HCT116 (cell line): Measurements from ENCODE around the gene CFAP119. TPM values are rescaled to one million over a fixed set of nuclear protein-coding genes. Genes with fewer than 3 reads are reported as not detected.

ENCODE experiments used
- ATAC-seq: fragments of 200-7000 bp; cut with Tn5 transposase; 2 replicates; pipeline ENCODE4 v1.9.1; 2020; ENCODE audit warnings: mild to moderate bottlenecking, moderate library complexity
- BruUV-seq: library from RNA; stranded (reverse); fragments of 400-500 nt; replicated peaks from 2 replicates; lab custom pipeline; 2021; lab: Mats Ljungman, UMichigan
- CTCF ChIA-PET: fragments of 300-600 bp; sonication (Branson Sonifier 250); formaldehyde crosslinking; loops from one replicate; lab custom pipeline; 2021; ENCODE audit warnings: antibody characterized with exemption; lab: Charles Lee
- POLR2A ChIA-PET: fragments of 300-600, 350-600 bp; sonication (Branson Sonifier 250); formaldehyde crosslinking; loops from one replicate; lab custom pipeline; 2021; ENCODE audit warnings: antibody characterized with exemption; lab: Charles Lee
- RAD21 ChIA-PET, 2 experiments: fragments of 300-600 bp; sonication (Branson Sonifier 250); formaldehyde crosslinking; loops; one replicate each; lab custom pipeline; 2023; ENCODE audit warnings: low total read pairs in 2 of 2; ENCODE audit not compliant: uncharacterized antibody in 2 of 2, unreplicated experiment in 2 of 2, low non-redundant PET in 1 of 2; lab: Charles Lee
- DNase-seq: peaks from one replicate; pipeline ENCODE4 v3.0.0-alpha.2; 2010; ENCODE audit warnings: low read depth, low spot score
- H2AFZ ChIP-seq: fragments of 200-600 bp; shearing (Covaris generic), sonication (generic); 2 replicates; pipeline ENCODE4 v1.6.1; 2017; ENCODE audit warnings: low read depth, mixed run types, mixed read lengths, antibody characterized with exemption, low read length; ENCODE audit not compliant: poor library complexity, severe bottlenecking
- H3K27ac ChIP-seq: 2 replicates; pipeline ENCODE4 v1.5.1; 2012; ENCODE audit warnings: low read depth, low read length
- H3K27me3 ChIP-seq: fragments of 200-600 bp; sonication (generic); 2 replicates; pipeline ENCODE4 v1.6.1; 2016; ENCODE audit warnings: mixed run types, low read length, mixed read lengths; ENCODE audit not compliant: insufficient read depth
- H3K36me3 ChIP-seq, 2 experiments: fragments of 200-500 bp in 1 of 2; fragments of 200-600 bp in 1 of 2; sonication (Bioruptor generic) in 1 of 2; sonication (generic) in 1 of 2; 2 replicates each; pipeline versions ENCODE4 v1.5.1 to v1.6.1; 2014 to 2016; ENCODE audit warnings: low read length in 2 of 2, inconsistent platforms in 1 of 2, mixed read lengths in 1 of 2, mixed run types in 1 of 2; ENCODE audit not compliant: insufficient read depth in 2 of 2, control insufficient read depth in 1 of 2
- H3K4me1 ChIP-seq, 2 experiments: fragments of 200-600 bp in 1 of 2; sonication (generic) in 1 of 2; 2 replicates each; pipeline versions ENCODE4 v1.5.1 to v1.6.1; 2012 to 2017; ENCODE audit warnings: low read length in 2 of 2, inconsistent platforms in 1 of 2, mild to moderate bottlenecking in 1 of 2, mixed read lengths in 1 of 2, mixed run types in 1 of 2, moderate library complexity in 1 of 2; ENCODE audit not compliant: insufficient read depth in 2 of 2, control insufficient read depth in 1 of 2
- H3K4me2 ChIP-seq: fragments of 200-600 bp; sonication (generic); 2 replicates; pipeline ENCODE4 v1.6.1; 2017; ENCODE audit warnings: mixed run types, low read length, mixed read lengths
- H3K4me3 ChIP-seq, 2 experiments: fragments of 200-600 bp in 1 of 2; sonication (generic) in 1 of 2; replicated peaks in 1 of 2; 2 replicates each; pipeline ENCODE4 v1.5.1; 2011 to 2016; ENCODE audit warnings: low read length in 2 of 2, control low read depth in 1 of 2, low read depth in 1 of 2, mild to moderate bottlenecking in 1 of 2, mixed read lengths in 1 of 2, mixed run types in 1 of 2
- H3K79me2 ChIP-seq: fragments of 200-600 bp; sonication (generic); 2 replicates; pipeline ENCODE4 v1.6.1; 2017; ENCODE audit warnings: mild to moderate bottlenecking, mixed run types, low read length, moderate library complexity, mixed read lengths; ENCODE audit not compliant: insufficient read depth
- H3K9ac ChIP-seq: fragments of 200-600 bp; sonication (generic); 2 replicates; pipeline ENCODE4 v1.6.1; 2016; ENCODE audit warnings: low read length, mixed read lengths
- H3K9me2 ChIP-seq: fragments of 200-600 bp; sonication (generic), shearing (Covaris generic); 2 replicates; pipeline ENCODE4 v1.6.1; 2017; ENCODE audit warnings: mixed run types, mild to moderate bottlenecking, moderate library complexity; ENCODE audit not compliant: insufficient read depth
- H3K9me3 ChIP-seq, 2 experiments: fragments of 200-500 bp in 1 of 2; fragments of 200-600 bp in 1 of 2; sonication (Bioruptor generic) in 1 of 2; sonication (generic) in 1 of 2; 2 replicates each; pipeline ENCODE4 v1.6.1; 2014 to 2017; ENCODE audit warnings: low read length in 2 of 2, mixed read lengths in 2 of 2, inconsistent platforms in 1 of 2, low read depth in 1 of 2, mild to moderate bottlenecking in 1 of 2, mixed run types in 1 of 2, moderate library complexity in 1 of 2; ENCODE audit not compliant: control insufficient read depth in 1 of 2, insufficient read depth in 1 of 2
- H4K20me1 ChIP-seq: fragments of 200-600 bp; sonication (generic), shearing (Covaris generic); 2 replicates; pipeline ENCODE4 v1.6.1; 2017; ENCODE audit warnings: mixed run types, mild to moderate bottlenecking, moderate library complexity; ENCODE audit not compliant: insufficient read depth
- CBX3 ChIP-seq: IDR thresholded peaks from 2 replicates; pipeline ENCODE4 v1.6.1; 2012; ENCODE audit warnings: low read depth
- CEBPB ChIP-seq: IDR thresholded peaks from 2 replicates; pipeline ENCODE4 v1.6.1; 2012; ENCODE audit warnings: low read depth
- ELF1 ChIP-seq: IDR thresholded peaks from 2 replicates; pipeline ENCODE4 v1.6.1; 2012; ENCODE audit warnings: low read depth, borderline replicate concordance
- EZH2 ChIP-seq: fragments of 200-600 bp; sonication (generic); IDR thresholded peaks from 2 replicates; pipeline ENCODE4 v1.6.1; 2017; ENCODE audit warnings: antibody characterized with exemption, mixed run types
- EZH2phosphoT487 ChIP-seq: fragments of 200-600 bp; IDR thresholded peaks from 2 replicates; pipeline ENCODE4 v1.6.1; 2018; ENCODE audit warnings: antibody characterized with exemption, borderline replicate concordance
- JUND ChIP-seq: IDR thresholded peaks from 2 replicates; pipeline ENCODE4 v1.6.1; 2012
- POLR2A ChIP-seq: IDR thresholded peaks from 2 replicates; pipeline ENCODE4 v1.7.0; 2011; ENCODE audit warnings: borderline replicate concordance; ENCODE audit not compliant: insufficient read depth, insufficient read length; ENCODE audit errors: extremely low read depth
- POLR2AphosphoS5 ChIP-seq: IDR thresholded peaks from 2 replicates; pipeline ENCODE4 v1.6.1; 2011; ENCODE audit warnings: mild to moderate bottlenecking, low read depth, low read length, moderate library complexity
- SIN3A ChIP-seq: IDR thresholded peaks from 2 replicates; pipeline ENCODE4 v1.6.1; 2012; ENCODE audit warnings: low read depth
- SP1 ChIP-seq: IDR thresholded peaks from 2 replicates; pipeline ENCODE4 v1.6.1; 2012; ENCODE audit warnings: low read depth
- SRF ChIP-seq: IDR thresholded peaks from 2 replicates; pipeline ENCODE4 v1.6.1; 2012; ENCODE audit warnings: low read depth
- TCF7L2 ChIP-seq: IDR thresholded peaks from 2 replicates; pipeline ENCODE4 v1.7.0; 2011; ENCODE audit warnings: borderline replicate concordance, inconsistent platforms; ENCODE audit not compliant: insufficient read depth, insufficient read length; ENCODE audit errors: extremely low read depth
- YY1 ChIP-seq: IDR thresholded peaks from 2 replicates; pipeline ENCODE4 v1.6.1; 2011; ENCODE audit warnings: low read length, low read depth, moderate library complexity, mild to moderate bottlenecking; ENCODE audit not compliant: insufficient replicate concordance; ENCODE audit errors: extremely low read depth
- ZFX ChIP-seq: fragments of 450-650 bp; IDR thresholded peaks from 2 replicates; pipeline ENCODE4 v1.6.1; 2017
- ZNF274 ChIP-seq: fragments of 200-500 bp; sonication (Bioruptor generic); IDR thresholded peaks from 2 replicates; pipeline ENCODE4 v1.6.1; 2014; ENCODE audit warnings: mild to moderate bottlenecking, low read depth, low read length, inconsistent platforms
- intact Hi-C: fragments of 100-400 bp; cut with micrococcal nuclease; formaldehyde crosslinking; loops from 2 replicates; pipeline ENCODE4 v1.10.0; 2022
- total RNA-seq: library from RNA; stranded (reverse); gene quantifications from one replicate; pipeline ENCODE4 v1.2.1, GENCODE V29; 2021; ENCODE audit not compliant: unreplicated experiment
- TF ChIP-seq, protein P1 (sequence below): IDR thresholded peaks from 2 replicates; pipeline ENCODE4 v1.6.1; 2012
- TF ChIP-seq, protein P2 (sequence below): IDR thresholded peaks from 2 replicates; pipeline ENCODE4 v1.6.1; 2012

CFAP119 gene
- total RNA-seq, 1 experiment from 2014 or later = 12.6 TPM

DNA sequence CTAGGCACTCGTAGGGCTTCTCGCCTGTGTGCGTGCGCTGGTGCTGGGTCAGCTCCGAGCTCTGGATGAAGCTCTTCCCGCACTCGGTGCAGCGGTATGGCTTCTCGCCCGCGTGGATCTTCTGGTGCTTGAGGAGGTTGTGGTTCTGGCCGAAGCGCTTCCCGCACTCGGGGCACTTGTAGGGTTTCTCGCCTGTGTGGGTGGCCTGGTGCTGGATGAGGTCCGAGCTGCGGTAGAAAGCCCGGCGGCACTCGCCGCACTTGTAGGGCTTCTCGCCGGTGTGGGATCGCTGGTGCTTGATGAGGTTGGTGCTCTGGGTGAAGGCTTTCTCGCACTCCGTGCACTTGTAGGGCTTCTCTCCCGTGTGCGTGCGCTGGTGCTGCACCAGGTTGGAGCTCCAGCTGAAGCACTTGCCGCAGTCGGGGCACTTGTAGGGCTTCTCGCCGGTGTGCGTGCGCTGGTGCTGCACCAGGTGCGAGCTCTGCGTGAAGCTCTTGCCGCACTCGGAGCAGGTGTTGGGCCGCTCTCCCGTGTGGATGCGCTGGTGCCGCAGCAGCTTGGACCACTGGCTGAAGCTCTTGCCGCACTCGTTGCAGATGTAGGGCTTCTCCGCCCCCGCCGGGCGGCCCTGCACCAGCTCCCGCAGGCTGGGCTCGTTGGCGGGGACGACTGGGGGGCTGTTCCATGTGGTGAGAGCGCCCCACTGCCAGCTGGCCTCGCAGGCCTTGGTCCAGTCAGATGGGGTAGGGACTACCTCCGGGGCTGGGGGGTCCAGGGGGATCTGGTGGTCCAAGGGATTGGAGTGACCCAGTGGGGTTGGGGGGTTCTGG is 21.6 kb upstream of the CFAP119 start:
- BruUV-seq = no TSS peak
- H3K27me3 ChIP-seq = no peaks in the 10 kb centered on the region
- no peaks in the 10 kb centered on the region for H3K9me3 ChIP-seq
- H2AFZ ChIP-seq = no peak overlapping the region
- POLR2A ChIA-PET = no interaction called here
- no peak overlapping the region for H3K4me3 ChIP-seq
- CTCF ChIA-PET = no interaction called here
- H3K9me2 ChIP-seq = no peaks in the 10 kb centered on the region
- RAD21 ChIA-PET = no interaction called here
- no peaks in the 10 kb centered on the region for H4K20me1 ChIP-seq
- TF ChIP-seq, protein P1, sequence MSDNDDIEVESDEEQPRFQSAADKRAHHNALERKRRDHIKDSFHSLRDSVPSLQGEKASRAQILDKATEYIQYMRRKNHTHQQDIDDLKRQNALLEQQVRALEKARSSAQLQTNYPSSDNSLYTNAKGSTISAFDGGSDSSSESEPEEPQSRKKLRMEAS = no peak
- TF ChIP-seq EZH2 = no peak
- TF ChIP-seq POLR2A = no peak
- intact Hi-C loops = no loop called here
- peaks cover 21% of the 10 kb centered on the region for H3K79me2 ChIP-seq
- ATAC-seq = no peak
- peaks cover 7 to 22% of the 10 kb centered on the region in 2 experiments; a peak in 3 of 4 replicates for H3K4me1 ChIP-seq
- no peak overlapping the region for H3K27ac ChIP-seq
- H3K36me3 ChIP-seq = peaks cover 9 to 14% of the 10 kb centered on the region in 2 experiments; a peak in 3 of 4 replicates
- DNase-seq = no peak
- H3K9ac ChIP-seq = no peak overlapping the region
- no peak overlapping the region for H3K4me2 ChIP-seq

DNA sequence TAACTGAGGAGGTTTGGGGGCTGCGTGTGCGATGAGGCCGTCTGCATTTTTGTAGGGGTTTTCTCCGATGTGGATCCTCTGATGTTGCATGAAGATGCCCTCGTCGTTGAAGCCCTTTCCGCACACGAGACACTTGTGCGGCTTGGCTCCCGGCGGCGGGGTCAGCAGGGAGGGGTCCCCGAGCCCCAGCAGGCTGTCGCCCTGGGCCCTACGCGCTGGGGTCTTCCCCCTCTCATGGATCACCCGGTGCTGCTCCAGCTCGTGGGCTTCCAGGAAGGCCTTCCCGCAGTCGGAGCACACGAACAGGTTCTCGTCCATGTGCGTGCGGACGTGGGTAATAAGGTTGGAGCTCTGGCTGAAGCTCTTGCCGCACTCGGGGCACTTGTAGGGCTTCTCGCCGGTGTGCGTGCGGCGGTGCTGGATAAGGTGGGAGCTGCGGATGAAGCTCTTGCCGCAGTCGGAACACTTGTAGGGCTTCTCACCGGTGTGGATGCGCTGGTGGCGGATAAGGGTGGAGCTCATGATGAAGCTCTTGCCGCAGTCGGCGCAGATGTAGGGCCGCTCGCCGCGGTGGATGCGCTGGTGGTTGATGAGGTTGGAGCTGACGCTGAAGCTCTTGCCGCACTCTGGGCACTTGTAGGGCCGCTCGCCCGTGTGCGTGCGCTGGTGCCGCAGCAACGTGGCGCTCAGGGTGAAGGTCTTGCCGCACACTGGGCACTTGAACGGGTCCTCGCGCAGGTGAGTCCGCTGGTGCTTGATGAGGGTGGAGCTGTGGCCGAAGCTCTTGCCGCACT is 20.8 kb upstream of the CFAP119 start:
- Histone ChIP-seq H3K36me3 (peaks cover 9 to 14% of the 10 kb centered on the region in 2 experiments; a peak in 3 of 4 replicates), H3K27ac (no peak overlapping the region), H3K4me3 (no peak overlapping the region), H3K4me2 (no peak overlapping the region), H4K20me1 (no peaks in the 10 kb centered on the region), H2AFZ (no peak overlapping the region), H3K9me2 (no peaks in the 10 kb centered on the region), H3K4me1 (peaks cover 5 to 17% of the 10 kb centered on the region in 2 experiments; a peak in 3 of 4 replicates), H3K27me3 (no peaks in the 10 kb centered on the region), H3K9ac (no peak overlapping the region), H3K9me3 (no peaks in the 10 kb centered on the region), H3K79me2 (peaks cover 21% of the 10 kb centered on the region)
- RAD21 ChIA-PET = no interaction called here
- ATAC-seq (no peak), DNase-seq (no peak)
- TF ChIP-seq TCF7L2 = no peak
- TF ChIP-seq SRF = no peak
- no peak for TF ChIP-seq CEBPB
- no peak for TF ChIP-seq YY1
- TF ChIP-seq ZNF274 = no peak
- TF ChIP-seq POLR2AphosphoS5 = no peak
- TF ChIP-seq CBX3 = no peak
- no peak for TF ChIP-seq SIN3A
- TF ChIP-seq JUND = no peak
- TF ChIP-seq EZH2phosphoT487 = no peak
- TF ChIP-seq, protein P2, sequence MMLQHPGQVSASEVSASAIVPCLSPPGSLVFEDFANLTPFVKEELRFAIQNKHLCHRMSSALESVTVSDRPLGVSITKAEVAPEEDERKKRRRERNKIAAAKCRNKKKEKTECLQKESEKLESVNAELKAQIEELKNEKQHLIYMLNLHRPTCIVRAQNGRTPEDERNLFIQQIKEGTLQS = no peak
- no peak for TF ChIP-seq EZH2
- no peak for TF ChIP-seq ZFX
- no peak for TF ChIP-seq ELF1
- TF ChIP-seq SP1 = no peak
- POLR2A ChIA-PET = no interaction called here
- CTCF ChIA-PET = no interaction called here
- BruUV-seq = no TSS peak
- intact Hi-C loops = no loop called here
